Activated effector memory CD4-positive, alpha-beta T cell treated with anti-CD3 and anti-CD28 coated beads, Interleukin-2, amount 50 U/mL, for 16 hours (primary cell): Measurements from ENCODE around the gene ARCN1.

Source experiments
- DNase-seq: peaks from one replicate; pipeline ENCODE4 v3.0.0-alpha.2; 2020

The ARCN1 gene

GRCh38 chr11:118641397-118642019 is 69.3 kb downstream of the ARCN1 start:
- no peak for DNase-seq

- no peak for DNase-seq
Observed at GRCh38 chr11:118643142-118643994, 71.2 kb downstream of the ARCN1 start.

- no peak for DNase-seq
Observed at GRCh38 chr11:118643995-118644345, 71.8 kb downstream of the ARCN1 start.

- DNase-seq, result no peak
Observed at GRCh38 chr11:118644496-118644895, 72.3 kb downstream of the ARCN1 start.

- DNase-seq, result no peak
Observed at GRCh38 chr11:118645066-118645715, 73.0 kb downstream of the ARCN1 start.

- no peak for DNase-seq
Observed at GRCh38 chr11:118646393-118646792, 74.2 kb downstream of the ARCN1 start.

- no peak for DNase-seq
Observed at GRCh38 chr11:118648291-118648690, 76.1 kb downstream of the ARCN1 start.

- DNase-seq, result no peak
Observed at GRCh38 chr11:118649941-118650340, 77.7 kb downstream of the ARCN1 start.

GRCh38 chr11:118650366-118650765 is 78.2 kb downstream of the ARCN1 start:
- DNase-seq, result no peak

- DNase-seq, result no peak
Observed at GRCh38 chr11:118651820-118652219, 79.6 kb downstream of the ARCN1 start.
